Effector memory CD8-positive, alpha-beta T cell (primary cell): ENCODE data around the gene TRAPPC11.
"Not testable (repeated sequence)": the region's sequence is repeated elsewhere in the genome, so short reads cannot be mapped to it uniquely, and the experiment has no call there.

Experiments
- ATAC-seq: fragments of 150-1000 bp; cut with Tn5 transposase; replicated peaks from 2 replicates; pipeline ENCODE4 v1.10.0; 2021; ENCODE audit warnings: mild to moderate bottlenecking, moderate library complexity
- DNase-seq, 3 experiments: peaks; one replicate each; pipeline ENCODE4 v3.0.0; 2021
- H3K27ac Mint-ChIP-seq, 2 donors: one replicate each; pipeline ENCODE4 v1.8.0; 2022; ENCODE audit warnings: mild to moderate bottlenecking in 2 of 2, mixed read lengths in 2 of 2, moderate library complexity in 2 of 2
- H3K27me3 Mint-ChIP-seq, 2 donors: one replicate each; pipeline ENCODE4 v1.8.0; 2022; ENCODE audit warnings: mixed read lengths in 2 of 2
- H3K36me3 Mint-ChIP-seq: one replicate; pipeline ENCODE4 v1.8.0; 2022; ENCODE audit warnings: mild to moderate bottlenecking, moderate library complexity, mixed read lengths; ENCODE audit not compliant: insufficient read depth
- H3K4me1 Mint-ChIP-seq, 2 donors: one replicate each; pipeline ENCODE4 v1.8.0; 2022; ENCODE audit warnings: low read depth in 2 of 2, mixed read lengths in 2 of 2
- H3K4me3 Mint-ChIP-seq, 2 donors: one replicate each; pipeline ENCODE4 v1.8.0; 2022; ENCODE audit warnings: mild to moderate bottlenecking in 2 of 2, mixed read lengths in 2 of 2, moderate library complexity in 2 of 2
- H3K9me3 Mint-ChIP-seq, 2 donors: one replicate each; pipeline ENCODE4 v1.8.0; 2022; ENCODE audit warnings: mixed read lengths in 2 of 2
- total RNA-seq, 9 experiments: gene quantifications; one replicate each; lab custom pipeline; 2026; lab: John Stamatoyannopoulos, UW

The TRAPPC11 gene
- 43.0 to 97.8 (median 77.5) reads per million in 9 experiments for total RNA-seq

DNA sequence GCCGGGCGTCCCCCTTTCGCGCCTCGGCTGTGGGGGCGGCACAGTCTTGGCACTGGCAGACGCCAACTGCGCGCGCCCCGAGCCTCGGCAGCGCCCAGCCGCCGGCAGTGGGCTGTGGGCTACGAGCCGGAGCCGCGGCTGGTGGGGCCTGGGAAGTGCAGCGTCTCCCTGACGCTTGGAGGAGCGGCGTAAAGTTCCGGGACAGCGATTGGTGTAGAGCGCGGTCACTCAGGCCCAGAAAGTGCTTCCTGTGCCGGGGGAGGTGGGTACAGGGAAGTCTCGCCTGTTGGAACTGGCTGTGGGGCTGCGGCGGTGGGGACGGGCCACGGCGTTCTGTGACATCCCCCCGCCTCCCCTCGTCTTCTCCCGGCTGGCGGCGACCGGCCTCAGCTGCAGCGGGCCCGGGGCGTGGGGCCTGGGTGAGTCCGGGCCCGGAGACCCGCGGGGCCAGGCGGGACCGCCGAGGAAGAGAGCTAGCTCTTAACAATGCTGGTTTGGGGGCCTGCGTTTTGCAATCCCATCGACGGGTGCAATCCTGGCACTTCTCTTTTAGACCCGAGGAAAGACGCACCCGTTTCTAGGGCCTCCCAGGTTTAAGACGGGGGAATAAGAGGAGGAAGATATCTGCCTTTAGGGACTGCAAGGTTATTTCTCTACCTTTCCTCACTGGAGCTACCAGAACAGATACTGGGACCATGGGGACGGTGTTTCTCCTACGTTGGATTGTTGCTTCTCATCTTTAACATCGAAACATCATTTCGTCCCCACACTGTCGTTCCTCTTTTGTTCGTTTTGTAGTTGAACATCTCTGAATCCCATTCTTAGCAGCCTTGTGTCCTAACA, at the start of gene TRAPPC11, which contains the start of gene RWDD4:
TRAPPC11 (plus strand) TSS at position 265 of the 843 bp plus-strand sequence. CDS start 4,575 bp downstream, outside the sequence.
RWDD4 (minus strand) TSS at position 157 of the 843 bp plus-strand sequence. CDS start 233 bp downstream, outside the sequence.
- Mint-ChIP-seq H3K9me3 (no peaks in the 10 kb centered on the region), H3K4me3 (peak within 1 kb of the TSS; percentile 89 to 97), H3K36me3 (peaks cover 17% of the 10 kb centered on the region), H3K4me1 (peaks cover 26 to 30% of the 10 kb centered on the region in 2 donors), H3K27me3 (no peaks in the 10 kb centered on the region), H3K27ac (peak within 1 kb of the TSS; percentile 97 to 99)
- ATAC-seq (peak; percentile 95), DNase-seq (peak; percentile 95)

GRCh38 chr4:183610033-183610432, 49.1 kb upstream of the TRAPPC11 start:
- Mint-ChIP-seq H3K4me3 (no peak overlapping the region), H3K9me3 (no peaks in the 10 kb centered on the region), H3K27ac (no peak overlapping the region), H3K36me3 (no peaks in the 10 kb centered on the region), H3K4me1 (peaks cover 0 to 4% of the 10 kb centered on the region in 2 donors), H3K27me3 (peaks cover 27 to 43% of the 10 kb centered on the region in 2 donors)
- ATAC-seq = no peak
- DNase-seq = no peak

GRCh38 chr4:183610613-183611012, 48.5 kb upstream of the TRAPPC11 start:
- no peak for ATAC-seq
- Mint-ChIP-seq H3K4me3 (no peak overlapping the region), H3K4me1 (peaks cover 0 to 4% of the 10 kb centered on the region in 2 donors), H3K36me3 (no peaks in the 10 kb centered on the region), H3K9me3 (no peaks in the 10 kb centered on the region), H3K27me3 (peaks cover 29 to 49% of the 10 kb centered on the region in 2 donors), H3K27ac (no peak overlapping the region)
- no peak for DNase-seq

GRCh38 chr4:183611210-183611830, 47.8 kb upstream of the TRAPPC11 start:
- no peak overlapping the region for H3K4me3 Mint-ChIP-seq
- peaks cover 0 to 4% of the 10 kb centered on the region in 2 donors for H3K4me1 Mint-ChIP-seq
- H3K9me3 Mint-ChIP-seq = no peaks in the 10 kb centered on the region
- ATAC-seq (no peak), DNase-seq (no peak)
- no peak overlapping the region for H3K27ac Mint-ChIP-seq
- H3K27me3 Mint-ChIP-seq = peaks cover 34 to 55% of the 10 kb centered on the region in 2 donors
- H3K36me3 Mint-ChIP-seq = no peaks in the 10 kb centered on the region

- Mint-ChIP-seq H3K27ac (no peak overlapping the region), H3K9me3 (no peaks in the 10 kb centered on the region), H3K4me3 (no peak overlapping the region), H3K36me3 (no peaks in the 10 kb centered on the region), H3K27me3 (peaks cover 31 to 50% of the 10 kb centered on the region in 2 donors), H3K4me1 (peaks cover 0 to 4% of the 10 kb centered on the region in 2 donors)
- DNase-seq (no peak), ATAC-seq (no peak)
These were observed 46.5 kb upstream of the TRAPPC11 start for GRCh38 chr4:183612329-183613250.

- no peak for ATAC-seq
- Mint-ChIP-seq H3K27ac (no peak overlapping the region), H3K4me1 (peaks cover 0 to 3% of the 10 kb centered on the region in 2 donors), H3K27me3 (peaks cover 37 to 55% of the 10 kb centered on the region in 2 donors), H3K4me3 (no peak overlapping the region), H3K9me3 (no peaks in the 10 kb centered on the region), H3K36me3 (no peaks in the 10 kb centered on the region)
- no peak for DNase-seq
These were observed 42.0 kb upstream of the TRAPPC11 start for GRCh38 chr4:183617075-183617474.

DNA sequence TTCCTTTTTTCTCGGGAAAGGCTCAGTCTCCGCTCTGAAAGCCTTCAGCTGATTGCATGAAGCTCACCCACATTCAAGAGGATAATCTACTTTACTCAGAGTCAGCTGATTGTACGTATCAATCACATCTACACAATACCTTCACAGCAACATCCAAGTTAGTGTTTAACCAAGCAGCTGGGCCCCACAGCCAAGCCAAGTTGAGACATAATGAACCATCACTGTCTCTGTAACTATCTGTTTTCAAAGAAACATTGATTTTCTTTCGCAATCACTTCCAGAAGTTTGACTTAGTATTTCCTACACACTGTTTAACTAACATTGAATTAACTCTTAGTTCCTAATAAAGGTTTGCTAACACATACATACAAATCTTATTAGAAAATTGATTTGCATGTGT, 40.4 kb upstream of the TRAPPC11 start:
- no peaks in the 10 kb centered on the region for H3K4me1 Mint-ChIP-seq
- no peaks in the 10 kb centered on the region for H3K9me3 Mint-ChIP-seq
- H3K27me3 Mint-ChIP-seq = peaks cover 30 to 44% of the 10 kb centered on the region in 2 donors
- H3K4me3 Mint-ChIP-seq = no peak overlapping the region
- ATAC-seq = no peak
- H3K36me3 Mint-ChIP-seq = no peaks in the 10 kb centered on the region
- no peak overlapping the region for H3K27ac Mint-ChIP-seq
- DNase-seq = no peak

GRCh38 chr4:183620421-183620820, 38.7 kb upstream of the TRAPPC11 start:
- Mint-ChIP-seq H3K27ac (no peak overlapping the region), H3K4me1 (no peaks in the 10 kb centered on the region), H3K4me3 (no peak overlapping the region), H3K9me3 (no peaks in the 10 kb centered on the region), H3K36me3 (no peaks in the 10 kb centered on the region), H3K27me3 (peaks cover 24 to 40% of the 10 kb centered on the region in 2 donors)
- DNase-seq = no peak
- ATAC-seq = no peak

DNA sequence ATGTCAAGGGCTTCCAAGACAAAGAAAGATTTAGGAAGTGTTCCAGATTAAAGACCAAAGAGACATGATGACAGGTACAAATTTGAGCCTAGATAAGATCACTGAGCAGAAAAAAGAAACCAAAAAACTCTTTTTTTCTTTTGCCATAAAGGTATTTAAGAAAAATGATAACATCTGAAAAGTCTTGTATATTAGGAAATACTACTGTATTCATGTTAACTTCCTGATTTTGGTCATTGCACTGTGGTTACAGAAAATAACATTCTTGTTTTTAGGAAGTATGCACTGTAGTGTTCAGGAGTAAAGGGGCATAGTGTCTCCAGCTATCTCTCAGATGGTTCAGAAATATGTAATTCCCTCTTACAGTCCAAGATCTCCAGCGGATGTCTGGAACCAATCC, 37.2 kb upstream of the TRAPPC11 start:
- peaks cover 14 to 26% of the 10 kb centered on the region in 2 donors for H3K27me3 Mint-ChIP-seq
- ATAC-seq (no peak), DNase-seq (no peak)
- H3K9me3 Mint-ChIP-seq = no peaks in the 10 kb centered on the region
- H3K4me3 Mint-ChIP-seq = no peak overlapping the region
- no peaks in the 10 kb centered on the region for H3K4me1 Mint-ChIP-seq
- no peaks in the 10 kb centered on the region for H3K36me3 Mint-ChIP-seq
- no peak overlapping the region for H3K27ac Mint-ChIP-seq

DNA sequence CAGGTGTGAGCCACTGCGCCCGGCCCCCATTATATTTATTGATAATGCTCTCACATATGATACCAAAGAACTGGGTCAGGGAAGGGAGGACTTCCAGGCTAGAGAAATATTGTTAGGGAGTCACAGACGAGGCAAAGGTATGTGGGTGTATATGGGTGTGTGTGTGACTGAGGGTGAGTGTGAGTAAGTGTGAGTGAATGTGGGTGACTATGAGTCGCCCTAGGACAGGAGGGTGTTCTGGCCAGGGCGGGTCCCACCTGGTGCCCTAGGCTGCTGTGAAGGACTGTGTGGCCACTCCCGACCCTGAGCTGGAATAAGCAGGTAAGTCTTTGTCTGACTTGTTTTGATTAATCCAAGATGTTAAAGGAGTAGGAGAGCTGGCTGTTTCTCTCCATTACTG, 34.5 kb upstream of the TRAPPC11 start:
- H3K27me3 Mint-ChIP-seq = peaks cover under 1 to 14% of the 10 kb centered on the region in 2 donors
- no peak overlapping the region for H3K4me3 Mint-ChIP-seq
- H3K4me1 Mint-ChIP-seq = no peaks in the 10 kb centered on the region
- H3K9me3 Mint-ChIP-seq = no peaks in the 10 kb centered on the region
- DNase-seq = no peak
- ATAC-seq = no peak
- H3K36me3 Mint-ChIP-seq = no peaks in the 10 kb centered on the region
- no peak overlapping the region for H3K27ac Mint-ChIP-seq

DNA sequence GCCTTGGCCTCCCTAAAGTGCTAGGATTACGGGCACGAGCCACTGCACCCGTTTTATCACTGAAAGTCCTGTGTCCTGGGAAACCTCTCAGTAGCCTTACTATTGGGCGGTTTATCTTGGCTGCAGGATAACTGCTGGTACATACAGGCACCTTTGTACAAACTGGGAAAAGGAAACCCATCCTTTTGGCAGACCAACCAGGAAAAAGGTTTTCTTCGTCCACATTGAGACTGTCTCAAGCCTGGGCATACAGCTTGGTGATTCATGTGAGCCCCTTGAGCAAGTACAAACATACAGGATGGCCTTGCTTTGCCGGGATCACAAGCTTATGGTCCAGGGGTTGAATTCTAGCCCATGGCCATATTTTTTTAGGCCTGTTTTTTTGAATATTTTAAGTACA, 32.9 kb upstream of the TRAPPC11 start:
- no peaks in the 10 kb centered on the region for H3K27me3 Mint-ChIP-seq

GRCh38 chr4:183627286-183627685, 31.8 kb upstream of the TRAPPC11 start:
- H3K36me3 Mint-ChIP-seq, DNase-seq, H3K27ac Mint-ChIP-seq, H3K27me3 Mint-ChIP-seq, ATAC-seq, H3K9me3 Mint-ChIP-seq, H3K4me1 Mint-ChIP-seq, H3K4me3 Mint-ChIP-seq: not testable (repeated sequence)

More for the DNA sequence above, 32.9 kb upstream of the TRAPPC11 start:
- Mint-ChIP-seq H3K4me1 (no peaks in the 10 kb centered on the region), H3K27ac (no peak overlapping the region), H3K4me3 (no peak overlapping the region), H3K36me3 (no peaks in the 10 kb centered on the region), H3K9me3 (no peaks in the 10 kb centered on the region)
- DNase-seq = no peak
- ATAC-seq = no peak
